ENCODE data around the gene CFAP126. TPM values are rescaled to one million over a fixed set of nuclear protein-coding genes. Genes with fewer than 3 reads are reported as not detected.

CFAP126 gene
- total RNA-seq, 1 donor from 2014 or later: not detected

DNA sequence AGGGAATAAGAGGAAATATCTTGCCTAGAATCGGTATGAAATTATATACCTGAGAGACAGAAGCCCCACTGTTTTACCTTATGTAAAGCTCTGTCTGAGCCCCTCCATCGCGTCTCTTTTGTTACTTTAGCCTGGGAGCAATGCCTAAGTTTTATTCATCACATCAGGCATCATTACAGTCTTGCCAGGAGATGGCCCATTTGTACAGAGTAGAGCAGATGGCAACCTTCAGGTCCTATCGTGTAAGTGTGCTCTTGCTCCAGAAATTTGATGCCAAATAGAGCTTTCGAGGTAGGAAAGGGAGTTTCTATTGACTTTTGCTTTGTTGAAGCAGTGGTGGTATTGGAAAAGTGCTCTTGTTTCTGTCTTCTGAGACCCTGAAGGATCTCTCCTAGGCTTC, 24.9 kb downstream of the CFAP126 start:
- H3K4me3 ChIP-seq: no peak overlapping the region
- Mint-ChIP-seq H3K27me3 (ENCODE audit: insufficient read depth, low read depth) (peaks cover 2% of the 10 kb centered on the region), H3K9me3 (no peaks in the 10 kb centered on the region), H3K27ac (no peak overlapping the region), H3K4me3 (no peak overlapping the region), H3K36me3 (peaks cover 12% of the 10 kb centered on the region), H3K4me1 (no peaks in the 10 kb centered on the region)
- no peaks in the 10 kb centered on the region for H4K20me1 ChIP-seq (ENCODE audit: low read depth)
- H3K27ac ChIP-seq: no peak overlapping the region
- no peak overlapping the region for H2AFZ ChIP-seq (replicated peaks)
- TF ChIP-seq EZH2phosphoT487 (IDR thresholded peaks at IDR 0.05) (no peak), EZH2 (IDR thresholded peaks at IDR 0.05) (no peak)
- TF ChIP-seq, protein P1, sequence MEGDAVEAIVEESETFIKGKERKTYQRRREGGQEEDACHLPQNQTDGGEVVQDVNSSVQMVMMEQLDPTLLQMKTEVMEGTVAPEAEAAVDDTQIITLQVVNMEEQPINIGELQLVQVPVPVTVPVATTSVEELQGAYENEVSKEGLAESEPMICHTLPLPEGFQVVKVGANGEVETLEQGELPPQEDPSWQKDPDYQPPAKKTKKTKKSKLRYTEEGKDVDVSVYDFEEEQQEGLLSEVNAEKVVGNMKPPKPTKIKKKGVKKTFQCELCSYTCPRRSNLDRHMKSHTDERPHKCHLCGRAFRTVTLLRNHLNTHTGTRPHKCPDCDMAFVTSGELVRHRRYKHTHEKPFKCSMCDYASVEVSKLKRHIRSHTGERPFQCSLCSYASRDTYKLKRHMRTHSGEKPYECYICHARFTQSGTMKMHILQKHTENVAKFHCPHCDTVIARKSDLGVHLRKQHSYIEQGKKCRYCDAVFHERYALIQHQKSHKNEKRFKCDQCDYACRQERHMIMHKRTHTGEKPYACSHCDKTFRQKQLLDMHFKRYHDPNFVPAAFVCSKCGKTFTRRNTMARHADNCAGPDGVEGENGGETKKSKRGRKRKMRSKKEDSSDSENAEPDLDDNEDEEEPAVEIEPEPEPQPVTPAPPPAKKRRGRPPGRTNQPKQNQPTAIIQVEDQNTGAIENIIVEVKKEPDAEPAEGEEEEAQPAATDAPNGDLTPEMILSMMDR (IDR thresholded peaks at IDR 0.05): no peak
- H3K4me1 ChIP-seq: no peaks in the 10 kb centered on the region
- H3K4me2 ChIP-seq: no peak overlapping the region
- no peak overlapping the region for H3K9ac ChIP-seq
- H3K9me3 ChIP-seq (ENCODE audit: low read depth): no peaks in the 10 kb centered on the region
- no peaks in the 10 kb centered on the region for H3K79me2 ChIP-seq (ENCODE audit: low read depth)
- H3K27me3 ChIP-seq: no peaks in the 10 kb centered on the region
- H3K36me3 ChIP-seq: no peaks in the 10 kb centered on the region
- DNase-seq (ENCODE audit: low spot score): no peak
- no peaks in the 10 kb centered on the region for H3F3A ChIP-seq (ENCODE audit: low read depth)

DNA sequence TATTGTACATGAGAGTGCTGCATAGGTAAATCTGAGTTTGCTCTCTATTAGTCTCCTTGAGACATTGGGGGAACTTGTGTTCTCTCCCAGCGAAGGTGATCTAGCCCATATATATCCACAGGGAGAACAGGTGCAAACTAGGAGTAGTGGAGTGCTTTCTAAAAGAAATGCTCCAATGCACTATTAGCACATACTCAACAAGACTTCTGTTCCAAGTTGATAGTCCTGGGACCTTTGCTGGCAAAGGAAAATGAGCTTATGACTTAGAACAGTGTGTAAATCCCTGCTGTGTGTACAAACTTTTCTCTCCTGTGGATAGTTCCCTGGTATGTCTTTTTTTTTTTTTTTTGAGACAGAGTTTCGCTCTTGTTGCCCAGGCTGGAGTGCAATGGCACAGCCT, 25.5 kb downstream of the CFAP126 start:
- Mint-ChIP-seq H3K27ac (no peak overlapping the region), H3K9me3 (no peaks in the 10 kb centered on the region), H3K36me3 (peaks cover 12% of the 10 kb centered on the region), H3K27me3 (ENCODE audit: insufficient read depth, low read depth) (peaks cover 2% of the 10 kb centered on the region), H3K4me1 (no peaks in the 10 kb centered on the region), H3K4me3 (no peak overlapping the region)
- no peaks in the 10 kb centered on the region for H3K79me2 ChIP-seq (ENCODE audit: low read depth)
- no peak overlapping the region for H3K27ac ChIP-seq
- no peak overlapping the region for H2AFZ ChIP-seq (replicated peaks)
- H3K9me3 ChIP-seq (ENCODE audit: low read depth): no peaks in the 10 kb centered on the region
- H3K9ac ChIP-seq: no peak overlapping the region
- no peaks in the 10 kb centered on the region for H3K27me3 ChIP-seq
- H3K4me2 ChIP-seq: no peak overlapping the region
- TF ChIP-seq EZH2phosphoT487 (IDR thresholded peaks at IDR 0.05): no peak
- TF ChIP-seq, protein P1 (IDR thresholded peaks at IDR 0.05): no peak
- no peak for TF ChIP-seq EZH2 (IDR thresholded peaks at IDR 0.05)
- no peaks in the 10 kb centered on the region for H3K4me1 ChIP-seq
- no peaks in the 10 kb centered on the region for H4K20me1 ChIP-seq (ENCODE audit: low read depth)
- DNase-seq (ENCODE audit: low spot score): no peak
- H3K4me3 ChIP-seq: no peak overlapping the region
- H3F3A ChIP-seq (ENCODE audit: low read depth): no peaks in the 10 kb centered on the region
- no peaks in the 10 kb centered on the region for H3K36me3 ChIP-seq

DNA sequence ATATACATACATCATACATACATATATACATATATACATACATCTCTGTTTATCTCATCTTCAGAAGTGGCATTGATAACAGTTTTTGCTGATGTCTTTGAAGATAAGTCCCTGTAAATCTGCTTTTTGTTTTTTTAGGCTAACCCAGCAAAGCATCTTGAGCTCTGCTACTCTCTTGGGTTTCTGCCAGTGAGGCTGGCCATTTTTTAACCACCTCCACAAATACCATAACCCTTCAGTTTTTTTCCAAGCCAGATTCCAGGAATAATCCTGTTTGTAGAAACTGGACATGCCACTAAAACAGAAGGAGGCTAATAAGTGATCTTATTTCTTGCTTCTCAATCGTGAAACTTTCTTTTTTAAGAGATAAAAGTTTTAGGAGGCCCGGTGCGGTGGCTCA, 31.9 kb downstream of the CFAP126 start:
- Histone ChIP-seq H3K4me1 (no peaks in the 10 kb centered on the region), H2AFZ (replicated peaks) (no peak overlapping the region), H3K4me3 (no peak overlapping the region), H3K4me2 (no peak overlapping the region), H3K9me3 (ENCODE audit: low read depth) (no peaks in the 10 kb centered on the region), H3K27ac (no peak overlapping the region), H3F3A (ENCODE audit: low read depth) (no peaks in the 10 kb centered on the region), H4K20me1 (ENCODE audit: low read depth) (no peaks in the 10 kb centered on the region), H3K9ac (no peak overlapping the region), H3K27me3 (no peaks in the 10 kb centered on the region), H3K36me3 (peaks cover 4% of the 10 kb centered on the region), H3K79me2 (ENCODE audit: low read depth) (no peaks in the 10 kb centered on the region)
- TF ChIP-seq EZH2 (IDR thresholded peaks at IDR 0.05): no peak
- TF ChIP-seq, protein P1 (IDR thresholded peaks at IDR 0.05): no peak
- no peak for TF ChIP-seq EZH2phosphoT487 (IDR thresholded peaks at IDR 0.05)
- no peaks in the 10 kb centered on the region for H3K9me3 Mint-ChIP-seq
- H3K4me3 Mint-ChIP-seq: no peak overlapping the region
- H3K4me1 Mint-ChIP-seq: no peaks in the 10 kb centered on the region
- no peak for DNase-seq (ENCODE audit: low spot score)
- H3K27ac Mint-ChIP-seq: no peak overlapping the region
- H3K27me3 Mint-ChIP-seq (ENCODE audit: insufficient read depth, low read depth): peaks cover 2% of the 10 kb centered on the region
- H3K36me3 Mint-ChIP-seq: peaks cover 17% of the 10 kb centered on the region

All from neural progenitor cell (in vitro differentiated cells).